B cell (primary cell): ENCODE measurements around the gene NCDN. TPM values are rescaled to one million over a fixed set of nuclear protein-coding genes. Genes with fewer than 3 reads are reported as not detected.
A peak's percentile ranks its signal among the peaks of the same experiment; 100 is the strongest.

Experiments
- ATAC-seq: fragments of 200-7000 bp; cut with Tn5 transposase; one replicate; pipeline ENCODE4 v1.10.0; 2021; ENCODE audit warnings: low read depth, mild to moderate bottlenecking, moderate number of reproducible peaks, moderate library complexity
- CTCF ChIA-PET: fragments of 350-600 bp; sonication (Branson Sonifier 250); formaldehyde crosslinking; loops from one replicate; lab custom pipeline; 2021; ENCODE audit warnings: antibody characterized with exemption, inconsistent platforms; lab: Charles Lee
- POLR2A ChIA-PET: fragments of 350-600 bp; sonication (Branson Sonifier 250); formaldehyde crosslinking; loops from one replicate; lab custom pipeline; 2021; ENCODE audit warnings: antibody characterized with exemption; lab: Charles Lee
- DNase-seq: peaks from one replicate; pipeline ENCODE4 v3.0.0; 2013
- H2AFZ ChIP-seq: 2 replicates; pipeline ENCODE4 v1.6.1; 2012; ENCODE audit warnings: mild to moderate bottlenecking, low read depth, low read length; ENCODE audit not compliant: insufficient read depth, poor library complexity, severe bottlenecking
- H3K27ac ChIP-seq, 2 donors: 1 replicate in 1 of 2; 2 replicates in 1 of 2; pipeline ENCODE4 v1.5.1; 2012 to 2013; ENCODE audit warnings: low read length in 2 of 2, mild to moderate bottlenecking in 2 of 2, moderate library complexity in 1 of 2
- H3K27me3 ChIP-seq, 4 experiments: fragments of 200-600 bp in 1 of 4; sonication (generic) in 1 of 4; replicated peaks in 1 of 4; 1 replicate in 2 of 4; 2 replicates in 2 of 4; pipeline versions ENCODE4 v1.6.1 to v1.7.0; 2013 to 2016; ENCODE audit warnings: low read length in 3 of 4, mild to moderate bottlenecking in 2 of 4, mixed read lengths in 1 of 4, moderate library complexity in 1 of 4; ENCODE audit not compliant: insufficient read depth in 4 of 4, control insufficient read depth in 3 of 4; ENCODE audit errors: control extremely low read depth in 1 of 4
- H3K36me3 ChIP-seq, 2 experiments: replicated peaks in 1 of 2; 1 replicate in 1 of 2; 2 replicates in 1 of 2; pipeline versions ENCODE4 v1.6.1 to v1.7.1; 2013; ENCODE audit warnings: low read length in 1 of 2; ENCODE audit not compliant: insufficient read depth in 2 of 2, control insufficient read depth in 1 of 2; ENCODE audit errors: control extremely low read depth in 1 of 2, extremely low read depth in 1 of 2
- H3K4me1 ChIP-seq, 2 donors: fragments of 200-600 bp in 1 of 2; sonication (generic) in 1 of 2; 1 replicate in 1 of 2; 2 replicates in 1 of 2; pipeline versions ENCODE4 v1.5.1 to v1.6.1; 2013 to 2017; ENCODE audit warnings: low read length in 2 of 2; ENCODE audit not compliant: control insufficient read depth in 2 of 2, insufficient read depth in 2 of 2
- H3K4me2 ChIP-seq: replicated peaks from 2 replicates; pipeline ENCODE3; 2012; ENCODE audit warnings: mild to moderate bottlenecking, low read depth, low read length; ENCODE audit not compliant: poor library complexity, severe bottlenecking
- H3K4me3 ChIP-seq, 5 experiments: fragments of 200-600 bp in 1 of 5; sonication (generic) in 1 of 5; 1 replicate in 3 of 5; 2 replicates in 2 of 5; pipeline versions ENCODE4 v1.5.1 to v1.7.0; 2011 to 2016; ENCODE audit warnings: low read length in 4 of 5, mild to moderate bottlenecking in 4 of 5, low read depth in 2 of 5, control low read depth in 1 of 5, moderate library complexity in 1 of 5; ENCODE audit not compliant: insufficient read depth in 1 of 5; ENCODE audit errors: control extremely low read depth in 1 of 5, extremely low read depth in 1 of 5
- H3K79me2 ChIP-seq: fragments of 200-600 bp; sonication (generic); one replicate; pipeline ENCODE4 v1.6.0; 2016; ENCODE audit warnings: low read length; ENCODE audit not compliant: control insufficient read depth, insufficient read depth
- H3K9ac ChIP-seq: fragments of 200-600 bp; sonication (generic); 2 replicates; pipeline ENCODE4 v1.6.1; 2017; ENCODE audit warnings: mild to moderate bottlenecking, low read length, moderate library complexity
- H3K9me3 ChIP-seq, 3 donors: one replicate each; pipeline versions ENCODE4 v1.6.1 to v1.7.1; 2013; ENCODE audit warnings: low read length in 2 of 3; ENCODE audit not compliant: control insufficient read depth in 2 of 3, insufficient read depth in 1 of 3; ENCODE audit errors: control extremely low read depth in 1 of 3
- H4K20me1 ChIP-seq: 2 replicates; pipeline ENCODE4 v1.6.0; 2012; ENCODE audit warnings: mild to moderate bottlenecking, low read length; ENCODE audit not compliant: insufficient read depth, control insufficient read depth, poor library complexity, severe bottlenecking
- H3K27ac Mint-ChIP-seq: one replicate; pipeline ENCODE4 v1.8.0; 2021; ENCODE audit warnings: mixed read lengths
- H3K27me3 Mint-ChIP-seq: one replicate; pipeline ENCODE4 v1.8.0; 2021; ENCODE audit warnings: mixed read lengths
- H3K4me1 Mint-ChIP-seq: one replicate; pipeline ENCODE4 v1.8.0; 2021; ENCODE audit warnings: mixed read lengths
- H3K4me3 Mint-ChIP-seq: one replicate; pipeline ENCODE4 v1.8.0; 2021; ENCODE audit warnings: mixed read lengths
- H3K9me3 Mint-ChIP-seq: one replicate; pipeline ENCODE4 v1.8.0; 2022; ENCODE audit warnings: mixed read lengths; ENCODE audit not compliant: insufficient read depth
- CTCF ChIP-seq: fragments of 200-600 bp; IDR thresholded peaks from one replicate; pipeline ENCODE4 v1.8.0; 2022; ENCODE audit warnings: antibody characterized with exemption, mild to moderate bottlenecking
- EZH2 ChIP-seq: IDR thresholded peaks from 2 replicates; pipeline ENCODE4 v1.6.1; 2012; ENCODE audit warnings: borderline replicate concordance, low read depth, mild to moderate bottlenecking, moderate library complexity, low read length; ENCODE audit not compliant: insufficient read depth, poor library complexity, severe bottlenecking
- WGBS: methylation state at CpG from one replicate; pipeline ENCODE4 v1.1.5; 2013; ENCODE audit warnings: missing lambda C conversion rate; ENCODE audit not compliant: insufficient coverage; 5-methylcytosine and 5-hydroxymethylcytosine counted together
- intact Hi-C: fragments of 100-400 bp; cut with micrococcal nuclease; formaldehyde crosslinking; loops from one replicate; pipeline ENCODE4 v1.10.0; 2022
- polyA plus RNA-seq: library from polyadenylated mRNA; depleted of rRNA; stranded (reverse); fragments of >200 nt; gene quantifications from 2 replicates; pipeline ENCODE4 v1.2.3, GENCODE V29; 2012
- total RNA-seq, 2 donors: library from RNA; stranded (reverse); fragments of 120-200 nt in 1 of 2; gene quantifications; 1 replicate in 1 of 2; 2 replicates in 1 of 2; pipeline versions ENCODE4 v1.2.3 to v1.2.4, GENCODE V29; 2013 to 2022

NCDN gene
- total and polyA plus RNA-seq, 2 donors (not counting 1 experiment from before 2014, with no cell fraction given) = 13.6 to 19.8 TPM

- no peak overlapping the region for H3K4me3 Mint-ChIP-seq
- peaks cover 27% of the 10 kb centered on the region for H3K4me1 Mint-ChIP-seq
- DNase-seq (no peak), ATAC-seq (no peak)
- no peaks in the 10 kb centered on the region for H3K27me3 Mint-ChIP-seq
- Histone ChIP-seq H3K9ac (no peak overlapping the region), H3K4me1 (peaks cover 14 to 18% of the 10 kb centered on the region in 2 donors), H3K4me3 (no peak overlapping the region), H3K79me2 (peaks cover 76% of the 10 kb centered on the region), H3K4me2 (no peak overlapping the region), H4K20me1 (peaks cover 8% of the 10 kb centered on the region), H3K27ac (no peak overlapping the region), H3K36me3 (peaks cover 2 to 3% of the 10 kb centered on the region in 2 experiments), H3K9me3 (no peaks in the 10 kb centered on the region), H3K27me3 (no peaks in the 10 kb centered on the region), H2AFZ (no peak overlapping the region)
- ChIA-PET POLR2A (no interaction called here), CTCF (interaction anchor here (0.6 to 2.3 kb wide), 3 partner anchors 14 to 175 kb away, joined by 3 to 7 read pairs (median 3); no protein-coding TSS in a partner anchor)
- no peak for TF ChIP-seq EZH2
- TF ChIP-seq CTCF = no peak
- no CpG with 5 or more reads among the region's 1 CpG for WGBS
- no peaks in the 10 kb centered on the region for H3K9me3 Mint-ChIP-seq
- intact Hi-C loops = no loop called here
- no peak overlapping the region for H3K27ac Mint-ChIP-seq
These were observed 19.8 kb upstream of the NCDN start for GRCh38 chr1:35537806-35538205.

GRCh38 chr1:35539073-35539823 lies 18.4 kb upstream of the NCDN start:
- peaks cover 3 to 10% of the 10 kb centered on the region in 2 experiments for H3K36me3 ChIP-seq
- H3K27me3 ChIP-seq = no peaks in the 10 kb centered on the region
- peak overlapping the region; percentile 78 for H3K27ac Mint-ChIP-seq
- H3K4me1 Mint-ChIP-seq = peaks cover 31% of the 10 kb centered on the region
- H3K79me2 ChIP-seq = peaks cover 86% of the 10 kb centered on the region
- DNase-seq (peak; percentile 15), ATAC-seq (no peak)
- H4K20me1 ChIP-seq = peaks cover 10% of the 10 kb centered on the region
- peak overlapping the region; percentile 66 for H3K4me3 Mint-ChIP-seq
- no peak overlapping the region for H3K9ac ChIP-seq
- H3K9me3 Mint-ChIP-seq = no peaks in the 10 kb centered on the region
- WGBS = 68% methylated on average over 3 of the region's 6 CpGs
- H3K4me1 ChIP-seq = peaks cover 14 to 18% of the 10 kb centered on the region in 2 donors
- no peak overlapping the region for H3K4me3 ChIP-seq
- peak overlapping the region; percentile 10 for H3K4me2 ChIP-seq
- peak overlapping the region; percentile 35 to 66 for H3K27ac ChIP-seq
- H2AFZ ChIP-seq = peak overlapping the region; percentile 38
- H3K9me3 ChIP-seq = no peaks in the 10 kb centered on the region
- POLR2A ChIA-PET = no interaction called here
- no peak for TF ChIP-seq EZH2
- no peak for TF ChIP-seq CTCF
- CTCF ChIA-PET = interaction anchor here (2.3 kb wide), 1 partner anchor 88 kb away, joined by 7 read pairs; no protein-coding TSS in a partner anchor
- no peaks in the 10 kb centered on the region for H3K27me3 Mint-ChIP-seq
- intact Hi-C loops = no loop called here
